Left ventricle myocardium inferior (tissue), 1 donor: Measurements from ENCODE around the gene ELMO1. TPM values are rescaled to one million over a fixed set of nuclear protein-coding genes. Genes with fewer than 3 reads are reported as not detected.

ENCODE experiments used
- DNase-seq: peaks from one replicate; pipeline ENCODE4 v3.0.0-alpha.2; 2020
- H3K27ac ChIP-seq: fragments of 200-600 bp; replicated peaks from 2 replicates; pipeline ENCODE4 v1.8.0; 2021
- H3K27me3 ChIP-seq: fragments of 200-600 bp; 2 replicates; pipeline ENCODE4 v1.8.0; 2021; ENCODE audit warnings: low read depth
- H3K36me3 ChIP-seq: fragments of 200-600 bp; 2 replicates; pipeline ENCODE4 v1.8.0; 2021
- H3K4me1 ChIP-seq: fragments of 200-600 bp; 2 replicates; pipeline ENCODE4 v1.8.0; 2021
- H3K4me3 ChIP-seq: fragments of 200-600 bp; 2 replicates; pipeline ENCODE4 v1.8.0; 2021; ENCODE audit warnings: mild to moderate bottlenecking, moderate library complexity
- H3K9me3 ChIP-seq: fragments of 200-600 bp; replicated peaks from 2 replicates; pipeline ENCODE4 v1.8.0; 2021
- intact Hi-C: fragments of 100-400 bp; cut with micrococcal nuclease; formaldehyde crosslinking; loops from one replicate; pipeline ENCODE4 v1.11.0; 2022
- total RNA-seq: library from RNA; stranded (reverse); fragmentation: NEBNext Ultra II Directional; extraction: Animal tissue kit (Norgen Biotek cat#: 25700); gene quantifications from one replicate; pipeline ENCODE4 v1.2.1, GENCODE V29; 2021
- TF ChIP-seq, protein P1 (sequence below): fragments of 200-600 bp; IDR thresholded peaks from 2 replicates; pipeline ENCODE4 v1.8.0; 2021; ENCODE audit warnings: antibody characterized with exemption, mild to moderate bottlenecking, borderline replicate concordance
- donor health status: DM: no; HTN: yes; CAD: no; lungs with severe emphysema.

The ELMO1 gene
- total RNA-seq, 1 donor from 2014 or later, result 10.0 TPM

DNA sequence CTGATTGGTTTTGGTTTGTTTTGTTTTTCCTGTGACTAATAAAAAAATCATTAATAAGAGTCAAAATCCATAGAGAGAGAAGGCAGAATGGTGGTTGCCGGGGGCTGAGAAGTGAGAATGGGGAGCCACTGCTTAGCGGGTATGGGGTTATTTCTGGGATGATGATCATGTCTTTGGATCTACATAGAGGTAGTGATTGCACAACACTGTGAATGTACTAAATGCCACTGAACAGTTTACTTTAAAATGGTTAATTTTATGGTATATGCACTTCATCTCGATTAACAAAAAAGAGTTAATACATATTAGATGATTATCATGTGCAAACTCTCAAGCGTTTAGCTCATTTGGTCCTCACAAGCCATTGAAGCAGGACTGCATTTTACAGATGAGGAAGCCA lies 342.9 kb downstream of the ELMO1 start:
- no peak overlapping the region for H3K4me3 ChIP-seq
- no peaks in the 10 kb centered on the region for H3K36me3 ChIP-seq
- DNase-seq, result no peak
- H3K27me3 ChIP-seq, result no peaks in the 10 kb centered on the region
- no peaks in the 10 kb centered on the region for H3K9me3 ChIP-seq
- H3K4me1 ChIP-seq, result peaks cover 26% of the 10 kb centered on the region
- no peak overlapping the region for H3K27ac ChIP-seq
- TF ChIP-seq, protein P1, sequence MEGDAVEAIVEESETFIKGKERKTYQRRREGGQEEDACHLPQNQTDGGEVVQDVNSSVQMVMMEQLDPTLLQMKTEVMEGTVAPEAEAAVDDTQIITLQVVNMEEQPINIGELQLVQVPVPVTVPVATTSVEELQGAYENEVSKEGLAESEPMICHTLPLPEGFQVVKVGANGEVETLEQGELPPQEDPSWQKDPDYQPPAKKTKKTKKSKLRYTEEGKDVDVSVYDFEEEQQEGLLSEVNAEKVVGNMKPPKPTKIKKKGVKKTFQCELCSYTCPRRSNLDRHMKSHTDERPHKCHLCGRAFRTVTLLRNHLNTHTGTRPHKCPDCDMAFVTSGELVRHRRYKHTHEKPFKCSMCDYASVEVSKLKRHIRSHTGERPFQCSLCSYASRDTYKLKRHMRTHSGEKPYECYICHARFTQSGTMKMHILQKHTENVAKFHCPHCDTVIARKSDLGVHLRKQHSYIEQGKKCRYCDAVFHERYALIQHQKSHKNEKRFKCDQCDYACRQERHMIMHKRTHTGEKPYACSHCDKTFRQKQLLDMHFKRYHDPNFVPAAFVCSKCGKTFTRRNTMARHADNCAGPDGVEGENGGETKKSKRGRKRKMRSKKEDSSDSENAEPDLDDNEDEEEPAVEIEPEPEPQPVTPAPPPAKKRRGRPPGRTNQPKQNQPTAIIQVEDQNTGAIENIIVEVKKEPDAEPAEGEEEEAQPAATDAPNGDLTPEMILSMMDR, result no peak
- intact Hi-C loops, result no loop called here

DNA sequence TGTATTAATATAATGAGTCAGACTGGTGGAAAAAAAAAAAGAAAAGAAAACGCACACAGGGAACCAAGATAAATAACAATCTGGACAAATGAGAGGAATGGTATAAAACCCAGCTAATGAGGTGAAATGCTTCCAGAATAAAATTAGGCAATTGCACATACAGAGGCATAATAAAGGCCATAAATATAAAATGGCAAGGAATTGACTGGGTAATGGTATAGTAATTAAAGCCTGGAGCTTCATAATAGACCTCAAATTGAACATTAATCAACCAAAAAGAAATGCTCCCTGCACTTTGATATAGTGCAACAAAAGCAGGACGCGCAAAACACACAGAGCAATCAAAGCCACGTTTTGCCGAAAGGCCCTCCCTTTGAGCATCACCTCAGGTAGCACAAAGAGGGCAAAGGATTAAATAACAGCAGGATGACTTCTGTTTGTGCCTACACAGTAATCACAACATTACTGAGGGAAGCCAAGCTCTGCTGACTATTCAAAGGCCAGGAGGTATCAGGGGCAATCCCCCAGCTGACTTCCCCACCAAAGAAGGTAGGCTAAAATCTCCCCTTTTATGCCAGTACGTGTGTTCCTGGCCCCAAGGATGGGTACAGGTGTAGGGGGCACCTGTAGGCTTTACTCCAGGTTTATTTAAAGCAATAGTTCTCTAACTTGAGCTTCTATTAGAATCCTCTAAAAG lies 343.7 kb downstream of the ELMO1 start:
- Histone ChIP-seq H3K27ac (no peak overlapping the region), H3K27me3 (no peaks in the 10 kb centered on the region), H3K4me1 (peaks cover 26% of the 10 kb centered on the region), H3K4me3 (no peak overlapping the region), H3K36me3 (no peaks in the 10 kb centered on the region), H3K9me3 (no peaks in the 10 kb centered on the region)
- no peak for DNase-seq
- intact Hi-C loops, result no loop called here
- TF ChIP-seq, protein P1, result no peak

DNA sequence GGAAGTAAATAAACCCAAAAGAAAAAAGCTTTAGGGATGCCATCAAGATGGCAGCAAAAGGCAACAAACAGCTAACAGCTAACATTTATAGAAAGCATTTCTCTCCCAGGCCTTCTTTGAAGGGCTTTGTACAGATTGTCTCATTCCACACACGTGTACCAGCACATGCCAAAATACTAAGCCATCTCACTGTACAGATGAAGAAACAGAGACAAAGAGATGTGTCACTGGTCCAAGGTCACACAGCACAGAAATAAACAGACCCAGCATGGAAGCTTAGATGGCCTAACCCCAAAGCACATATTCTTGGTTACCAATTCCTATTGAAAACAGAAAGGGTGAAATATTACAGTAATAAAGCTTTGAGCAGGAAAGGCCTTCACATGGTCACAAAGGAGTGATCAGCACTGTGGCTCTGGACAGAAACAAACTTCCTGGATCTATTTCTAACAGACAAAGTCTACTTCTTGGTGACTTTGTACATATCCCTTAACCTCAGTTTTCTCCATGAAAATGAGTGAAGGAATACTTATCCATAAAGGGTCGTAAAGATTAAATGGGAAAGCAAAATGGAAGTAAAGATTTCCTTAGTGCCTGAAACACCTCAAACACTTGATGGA lies 346.0 kb downstream of the ELMO1 start:
- Histone ChIP-seq H3K36me3 (no peaks in the 10 kb centered on the region), H3K4me1 (peaks cover 14% of the 10 kb centered on the region), H3K4me3 (no peak overlapping the region), H3K27me3 (no peaks in the 10 kb centered on the region), H3K9me3 (no peaks in the 10 kb centered on the region), H3K27ac (no peak overlapping the region)
- TF ChIP-seq, protein P1, result no peak
- no peak for DNase-seq
- intact Hi-C loops, result no loop called here

DNA sequence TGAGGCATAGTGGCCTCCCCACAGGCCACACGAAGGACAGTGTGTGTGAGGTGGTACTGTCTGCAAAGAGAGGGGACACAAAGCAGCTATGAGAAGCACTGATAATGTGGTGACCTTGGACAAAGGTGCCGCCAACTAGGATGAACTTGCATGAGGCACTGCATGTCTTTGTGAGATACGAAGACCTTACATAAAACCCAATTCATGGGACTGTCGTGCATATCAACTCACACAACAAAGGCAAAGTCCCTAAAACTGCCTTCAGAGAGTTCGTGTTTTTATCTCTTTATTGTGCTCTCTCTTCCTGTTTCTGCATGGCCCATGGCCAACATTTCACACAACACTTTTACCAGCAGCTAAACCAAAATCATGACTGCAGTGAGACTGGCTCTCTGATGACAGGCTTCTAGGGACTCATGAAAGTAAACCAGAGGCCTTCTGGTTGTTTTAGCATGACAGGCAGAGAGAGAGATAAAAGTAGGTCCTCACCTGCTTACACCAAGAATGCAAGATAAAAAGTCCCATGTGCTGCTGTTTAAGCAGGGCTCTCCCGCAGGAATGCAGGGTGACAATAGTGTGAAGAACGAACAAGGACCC lies 347.8 kb downstream of the ELMO1 start:
- intact Hi-C loops, result no loop called here
- TF ChIP-seq, protein P1, result no peak
- no peaks in the 10 kb centered on the region for H3K27me3 ChIP-seq
- H3K27ac ChIP-seq, result no peak overlapping the region
- H3K9me3 ChIP-seq, result no peaks in the 10 kb centered on the region
- peaks cover 14% of the 10 kb centered on the region for H3K4me1 ChIP-seq
- DNase-seq, result no peak
- H3K4me3 ChIP-seq, result no peak overlapping the region
- peaks cover 7% of the 10 kb centered on the region for H3K36me3 ChIP-seq

DNA sequence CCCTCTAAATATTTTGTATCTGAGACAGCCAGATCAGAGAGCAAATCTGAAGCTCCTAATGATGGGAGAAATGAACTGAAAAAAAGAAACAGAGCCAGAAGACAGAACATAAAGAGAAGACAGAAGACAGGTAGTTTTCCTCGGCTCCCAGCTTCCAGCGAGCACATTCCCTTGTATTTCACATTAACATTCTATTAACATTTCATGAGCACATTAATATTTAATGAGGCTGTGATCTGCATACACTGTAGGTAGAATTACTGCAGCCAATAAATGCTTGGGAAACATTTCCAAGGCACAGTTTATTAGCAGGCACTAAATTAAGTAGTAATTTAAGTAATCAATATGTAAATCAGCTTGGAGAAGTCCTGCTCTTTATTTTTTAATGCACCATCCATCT lies 349.9 kb downstream of the ELMO1 start:
- H3K27me3 ChIP-seq, result no peaks in the 10 kb centered on the region
- peaks cover 14% of the 10 kb centered on the region for H3K4me1 ChIP-seq
- peaks cover 16% of the 10 kb centered on the region for H3K36me3 ChIP-seq
- TF ChIP-seq, protein P1, result no peak
- intact Hi-C loops, result no loop called here
- no peak overlapping the region for H3K4me3 ChIP-seq
- no peak overlapping the region for H3K27ac ChIP-seq
- no peak for DNase-seq
- H3K9me3 ChIP-seq, result no peaks in the 10 kb centered on the region
